ENCODE measurements around the gene TRHDE.
"Not testable (repeated sequence)": the region's sequence is repeated elsewhere in the genome, so short reads cannot be mapped to it uniquely, and the experiment has no call there.

Gene TRHDE

GRCh38 chr12:72520044-72520678 is 248.0 kb downstream of the TRHDE start:
- not testable (repeated sequence) for DNase-seq (ENCODE audit: low spot score)

- DNase-seq (ENCODE audit: low spot score), result no peak
Observed at GRCh38 chr12:72521326-72521725, 249.2 kb downstream of the TRHDE start.

GRCh38 chr12:72522411-72522810 is 250.2 kb downstream of the TRHDE start:
- DNase-seq (ENCODE audit: low spot score), result no peak

GRCh38 chr12:72523754-72524153 is 251.6 kb downstream of the TRHDE start:
- no peak for DNase-seq (ENCODE audit: low spot score)

- DNase-seq (ENCODE audit: low spot score), result no peak
Observed at GRCh38 chr12:72535212-72535990, 263.2 kb downstream of the TRHDE start.

- no peak for DNase-seq (ENCODE audit: low spot score)
Observed at GRCh38 chr12:72540811-72541210, 268.6 kb downstream of the TRHDE start.

GRCh38 chr12:72543777-72544467 is 271.8 kb downstream of the TRHDE start:
- no peak for DNase-seq (ENCODE audit: low spot score)

- DNase-seq (ENCODE audit: low spot score), result no peak
Observed at GRCh38 chr12:72546106-72546505, 273.9 kb downstream of the TRHDE start.

- DNase-seq (ENCODE audit: low spot score), result no peak
Observed at GRCh38 chr12:72547573-72547972, 275.4 kb downstream of the TRHDE start.

GRCh38 chr12:72549184-72549583 is 277.0 kb downstream of the TRHDE start:
- DNase-seq (ENCODE audit: low spot score), result no peak

- no peak for DNase-seq (ENCODE audit: low spot score)
Observed at GRCh38 chr12:72560003-72560769, 288.0 kb downstream of the TRHDE start.

- DNase-seq (ENCODE audit: low spot score), result peak; percentile 36
Observed at GRCh38 chr12:72570601-72571000, 298.4 kb downstream of the TRHDE start.

GRCh38 chr12:72574138-72574537 is 302.0 kb downstream of the TRHDE start:
- no peak for DNase-seq (ENCODE audit: low spot score)

- no peak for DNase-seq (ENCODE audit: low spot score)
Observed at GRCh38 chr12:72578327-72578726, 306.2 kb downstream of the TRHDE start.

- no peak for DNase-seq (ENCODE audit: low spot score)
Observed at GRCh38 chr12:72586456-72586855, 314.3 kb downstream of the TRHDE start.

- DNase-seq (ENCODE audit: low spot score), result no peak
Observed at GRCh38 chr12:72602581-72602980, 330.4 kb downstream of the TRHDE start.

GRCh38 chr12:72605975-72606374 is 333.8 kb downstream of the TRHDE start:
- DNase-seq (ENCODE audit: low spot score), result no peak

GRCh38 chr12:72610342-72610741 is 338.2 kb downstream of the TRHDE start:
- no peak for DNase-seq (ENCODE audit: low spot score)

- DNase-seq (ENCODE audit: low spot score), result no peak
Observed at GRCh38 chr12:72610854-72611358, 338.7 kb downstream of the TRHDE start.

- DNase-seq (ENCODE audit: low spot score), result no peak
Observed at GRCh38 chr12:72612171-72612570, 340.0 kb downstream of the TRHDE start.

GRCh38 chr12:72618764-72619163 is 346.6 kb downstream of the TRHDE start:
- DNase-seq (ENCODE audit: low spot score), result no peak

- DNase-seq (ENCODE audit: low spot score), result no peak
Observed at GRCh38 chr12:72622556-72622955, 350.4 kb downstream of the TRHDE start.

Measured in D341Med (cell line).